HG03565 (cell line): ENCODE results near the gene CLDN2.
"Not testable (repeated sequence)": the region's sequence is repeated elsewhere in the genome, so short reads cannot be mapped to it uniquely, and the experiment has no call there.

Experiments used
- ATAC-seq: cut with Tn5 transposase; IDR thresholded peaks from one replicate; pipeline ENCODE4 v1.9.1; 2021; ENCODE audit warnings: mild to moderate bottlenecking, moderate library complexity; ENCODE audit not compliant: unreplicated experiment

The CLDN2 gene, protein sequence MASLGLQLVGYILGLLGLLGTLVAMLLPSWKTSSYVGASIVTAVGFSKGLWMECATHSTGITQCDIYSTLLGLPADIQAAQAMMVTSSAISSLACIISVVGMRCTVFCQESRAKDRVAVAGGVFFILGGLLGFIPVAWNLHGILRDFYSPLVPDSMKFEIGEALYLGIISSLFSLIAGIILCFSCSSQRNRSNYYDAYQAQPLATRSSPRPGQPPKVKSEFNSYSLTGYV

DNA sequence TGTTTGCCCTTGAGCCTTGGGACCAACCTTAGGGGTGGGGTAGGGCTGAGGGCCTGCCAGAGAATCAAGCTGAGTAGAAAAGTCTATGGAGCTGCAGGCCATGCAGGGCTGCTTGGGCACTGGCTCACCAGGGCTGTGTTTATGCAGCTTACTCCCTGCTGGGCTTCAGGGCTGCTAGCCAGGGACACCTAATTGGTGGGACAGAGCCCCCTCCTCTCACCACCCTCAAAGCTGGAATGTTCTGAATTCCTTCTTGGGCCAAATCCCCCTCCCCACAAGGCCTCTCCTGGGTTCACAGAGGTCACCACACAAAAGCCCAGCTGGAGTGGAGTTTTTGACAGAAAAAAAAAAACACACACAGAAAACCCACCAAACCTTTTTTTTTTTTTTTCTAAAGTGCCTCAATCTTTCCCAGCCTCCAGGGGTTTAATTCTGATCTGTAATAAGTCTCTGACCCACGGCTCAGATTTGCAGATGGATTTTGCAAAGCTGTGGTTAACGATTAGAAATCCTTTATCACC is at the start of gene CLDN2:
CLDN2 (plus strand) TSS at position 471 of the 521 bp plus-strand sequence. CDS start 7,827 bp downstream, outside the sequence.
- ATAC-seq, result no peak

DNA sequence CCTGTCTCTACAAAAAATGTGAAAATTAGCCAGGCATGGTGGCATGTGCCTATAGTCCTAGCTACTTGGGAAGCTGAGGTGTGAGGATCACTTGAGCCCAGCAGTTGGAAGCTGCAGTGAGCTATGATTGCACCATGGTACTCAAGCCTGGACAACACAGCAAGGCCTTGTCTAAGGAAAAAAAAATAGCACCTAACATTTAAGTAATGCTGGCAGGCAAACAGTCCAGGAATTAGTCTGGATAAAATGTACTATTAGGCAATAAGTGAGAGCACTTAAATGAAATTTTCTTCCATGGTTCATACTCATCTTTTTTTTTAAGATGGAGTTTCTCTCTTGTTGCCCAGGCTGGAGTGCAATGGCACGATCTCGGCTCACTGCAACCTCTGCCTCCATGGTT is 47.4 kb upstream of the CLDN2 start:
- not testable (repeated sequence) for ATAC-seq

DNA sequence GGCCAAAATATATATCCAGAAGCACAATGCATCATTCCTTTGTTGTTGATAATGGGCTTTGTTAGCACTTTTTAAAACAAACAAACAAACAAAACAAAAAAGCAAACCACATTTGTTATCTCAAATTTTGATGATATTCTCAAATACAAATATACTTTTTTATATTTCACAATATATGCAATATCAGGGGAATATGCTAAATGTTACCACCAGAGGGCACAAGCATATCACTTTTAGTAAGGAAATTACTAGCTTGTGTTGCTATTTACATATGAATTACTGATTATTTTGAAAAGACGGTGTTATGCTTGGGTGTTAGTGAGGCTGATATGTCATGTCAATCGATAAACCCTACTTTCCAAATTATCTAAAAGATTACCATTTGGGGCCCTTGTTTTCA is 46.1 kb upstream of the CLDN2 start:
- no peak for ATAC-seq

DNA sequence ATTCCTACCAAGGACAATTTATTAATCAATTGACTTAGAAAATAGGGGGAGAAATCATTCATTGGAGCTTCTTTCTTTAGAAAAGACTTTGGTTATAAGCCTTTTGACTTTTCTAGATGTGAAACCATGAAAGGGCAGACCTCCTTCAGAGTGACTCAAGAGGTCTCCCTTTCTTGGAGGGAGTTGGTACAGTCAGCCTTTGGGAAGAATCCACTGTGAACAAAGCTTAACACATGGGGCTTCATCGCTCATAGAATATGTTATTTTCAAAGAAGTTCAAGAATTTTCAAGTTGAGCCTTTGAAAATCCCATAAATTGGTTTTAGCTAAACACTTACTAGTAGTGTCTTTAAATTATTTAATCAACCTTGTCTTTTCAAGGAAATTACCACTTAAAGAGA is 45.1 kb upstream of the CLDN2 start:
- no peak for ATAC-seq

DNA sequence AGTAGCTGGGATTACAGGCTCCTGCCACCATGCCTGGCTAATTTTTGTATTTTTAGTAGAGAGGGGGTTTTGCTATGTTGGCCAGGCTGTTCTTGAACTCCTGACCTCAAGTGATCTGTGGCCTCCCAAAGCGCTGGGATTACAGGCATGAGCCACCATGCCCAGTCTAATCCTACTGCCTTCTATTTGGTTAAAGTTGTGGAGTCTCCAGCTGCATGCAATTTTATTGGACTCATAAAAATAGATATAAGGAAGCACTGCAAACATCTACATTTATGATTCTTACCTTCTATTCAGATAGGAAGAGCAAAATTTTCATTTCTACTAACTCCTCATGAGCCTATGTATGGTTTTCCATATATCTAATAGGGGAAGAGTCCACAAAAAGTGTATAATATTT is 30.7 kb upstream of the CLDN2 start:
- ATAC-seq, result no peak

DNA sequence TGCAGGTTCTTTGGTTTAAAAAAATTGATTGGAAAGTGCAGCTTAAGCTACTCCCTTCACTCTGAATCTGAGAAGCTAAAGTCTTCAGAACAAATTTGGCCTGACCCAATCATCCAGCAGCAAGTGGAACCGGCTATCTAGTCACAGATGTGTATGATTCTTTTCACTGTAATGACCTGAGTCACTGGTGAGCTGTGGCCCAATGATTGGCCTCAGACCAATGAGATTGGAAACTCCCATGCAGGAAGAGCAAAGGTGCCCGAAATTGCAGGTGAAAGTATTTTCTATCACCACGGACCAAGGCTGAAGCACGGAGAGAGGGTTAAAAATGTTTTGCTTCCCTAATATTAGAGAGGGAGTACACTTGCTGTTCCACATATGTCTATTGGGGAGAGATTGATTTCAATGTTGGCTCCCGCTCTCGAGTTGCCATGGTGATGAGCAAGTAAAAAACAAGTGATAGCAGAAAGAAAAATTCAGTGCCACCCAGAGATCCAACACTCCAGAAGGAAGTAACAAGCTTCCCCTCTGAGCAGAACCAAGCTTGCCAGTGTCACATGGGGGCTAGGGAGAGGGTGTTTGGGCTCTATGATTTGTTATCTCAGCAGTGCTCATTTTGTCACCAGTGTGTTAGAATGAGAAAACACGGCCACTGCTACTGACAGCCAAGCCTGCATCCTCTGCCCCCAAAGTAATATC is 28.3 kb upstream of the CLDN2 start:
- ATAC-seq, result no peak

DNA sequence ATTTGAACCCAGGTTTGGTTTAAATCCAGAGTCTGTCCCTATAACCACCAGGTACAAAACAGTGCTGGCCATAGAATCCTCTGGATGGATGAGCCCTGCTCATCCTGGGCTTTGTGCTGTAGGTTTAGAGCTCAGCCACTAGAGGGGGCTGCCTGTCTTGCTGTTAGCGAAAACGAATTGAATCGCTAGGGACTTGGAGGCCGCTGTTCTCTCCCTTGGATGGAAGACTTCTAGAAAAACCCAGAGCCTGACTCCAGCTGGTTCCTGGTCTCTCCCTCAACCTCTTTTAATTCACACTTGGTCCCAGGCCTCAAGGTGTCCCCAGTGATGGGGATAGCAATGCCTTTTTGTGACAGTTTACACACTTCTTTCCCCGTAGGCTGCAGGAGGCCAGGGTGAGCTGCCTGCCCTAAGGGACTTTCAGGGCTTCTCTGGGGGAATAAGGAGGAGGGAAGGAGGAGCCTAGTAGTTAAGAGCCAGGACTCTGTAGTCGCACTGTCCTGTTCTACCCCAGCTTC is 25.8 kb upstream of the CLDN2 start:
- peak; percentile 80 for ATAC-seq

DNA sequence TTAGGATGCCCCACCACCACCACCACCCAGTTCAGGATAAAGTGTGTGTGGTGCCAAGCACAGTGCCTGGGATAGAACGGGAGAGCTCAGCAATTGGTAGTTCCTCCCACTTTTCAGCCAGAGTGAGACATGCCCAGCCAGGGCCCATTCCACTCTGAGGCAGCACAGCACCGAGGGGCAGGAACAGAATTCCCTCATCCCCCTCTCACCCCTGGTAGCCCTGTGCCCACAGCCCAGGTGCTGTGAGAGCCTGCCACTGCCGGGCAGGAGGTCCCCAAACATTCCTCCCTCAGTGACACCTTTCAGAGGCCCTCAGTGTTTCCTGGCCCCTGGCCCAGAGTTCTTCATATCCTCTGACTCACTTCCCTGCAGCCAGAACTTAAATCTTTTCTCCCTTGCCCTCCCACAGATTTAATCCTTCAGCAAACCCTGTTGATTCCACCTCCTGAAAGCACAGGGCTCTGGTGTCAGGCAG is 25.2 kb upstream of the CLDN2 start:
- ATAC-seq, result no peak

DNA sequence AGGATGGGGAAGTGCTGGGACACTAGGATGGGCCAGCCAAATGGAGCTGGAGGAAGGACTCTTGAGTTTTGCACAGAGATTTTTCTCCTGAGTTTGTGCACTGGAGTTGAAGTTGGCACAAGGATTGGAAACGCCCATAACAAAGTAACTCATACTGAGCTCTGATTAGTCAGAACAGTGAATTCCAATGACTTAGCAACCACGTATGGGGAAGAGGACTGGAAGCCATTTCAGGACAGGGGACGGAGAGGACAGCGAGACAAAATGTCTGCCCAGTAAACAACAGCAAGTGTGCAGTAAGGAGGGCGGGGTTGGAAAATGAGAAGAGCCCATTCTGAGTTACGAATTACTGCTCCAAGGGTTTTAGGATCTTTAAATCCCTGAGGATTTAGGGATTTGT is 22.9 kb upstream of the CLDN2 start:
- ATAC-seq, result no peak

DNA sequence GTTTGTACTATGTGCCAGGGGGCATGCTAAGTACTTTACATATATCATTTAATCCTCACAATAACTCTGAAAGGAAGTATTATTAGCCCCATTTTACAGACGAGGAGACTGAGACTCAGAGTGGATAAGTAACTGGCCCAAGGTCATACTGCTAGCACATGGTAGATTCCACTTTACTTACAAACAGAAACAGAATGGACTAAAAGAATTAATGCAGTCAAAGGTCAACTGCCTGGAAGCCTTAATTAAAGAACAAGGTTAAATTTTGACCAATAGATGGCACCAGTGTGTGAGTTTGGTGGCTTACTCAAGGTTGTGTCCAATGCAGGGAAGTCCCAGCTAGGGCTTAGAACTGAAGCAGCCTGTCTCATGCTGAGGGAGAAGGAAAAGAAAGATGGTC is 21.7 kb upstream of the CLDN2 start:
- ATAC-seq, result peak; percentile 68

DNA sequence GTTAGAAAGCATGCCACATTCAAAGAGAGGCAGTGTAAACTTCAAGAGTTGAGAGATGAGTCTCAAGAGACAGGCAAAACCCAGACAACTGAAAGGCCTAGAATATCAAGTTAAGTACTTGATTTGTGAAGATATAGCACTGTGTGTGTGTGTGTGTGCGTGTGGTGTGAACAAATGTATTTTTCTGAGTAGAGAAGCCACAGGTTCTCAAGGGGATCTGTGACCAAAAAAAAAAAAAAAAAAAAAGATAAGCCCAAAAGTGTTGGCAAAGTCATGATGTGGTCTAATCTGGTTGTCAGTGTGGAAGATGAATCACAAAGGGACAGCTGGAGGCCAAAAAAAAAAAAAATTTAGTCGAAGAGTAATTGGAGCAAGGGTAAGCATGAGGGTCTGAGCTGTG is 20.9 kb upstream of the CLDN2 start:
- no peak for ATAC-seq

DNA sequence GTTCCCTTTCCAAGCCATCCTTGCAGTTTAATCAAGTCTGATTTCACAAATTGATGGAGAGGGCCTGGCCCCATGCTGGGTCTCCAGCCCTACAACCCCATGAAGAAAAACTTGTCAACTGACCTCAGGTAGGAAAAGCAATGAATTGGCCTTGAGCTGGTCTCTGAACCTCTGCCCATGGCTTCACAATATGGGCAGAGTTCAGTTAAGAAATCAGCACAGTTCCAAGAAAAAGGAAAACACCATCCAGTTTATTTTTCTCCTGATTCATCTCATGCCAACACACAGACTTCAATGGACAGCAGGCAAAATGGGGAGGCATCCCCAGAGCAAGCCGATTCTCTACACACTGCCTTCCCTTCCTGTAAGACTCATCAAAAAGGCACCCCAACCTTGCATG is 20.4 kb upstream of the CLDN2 start:
- ATAC-seq, result no peak

DNA sequence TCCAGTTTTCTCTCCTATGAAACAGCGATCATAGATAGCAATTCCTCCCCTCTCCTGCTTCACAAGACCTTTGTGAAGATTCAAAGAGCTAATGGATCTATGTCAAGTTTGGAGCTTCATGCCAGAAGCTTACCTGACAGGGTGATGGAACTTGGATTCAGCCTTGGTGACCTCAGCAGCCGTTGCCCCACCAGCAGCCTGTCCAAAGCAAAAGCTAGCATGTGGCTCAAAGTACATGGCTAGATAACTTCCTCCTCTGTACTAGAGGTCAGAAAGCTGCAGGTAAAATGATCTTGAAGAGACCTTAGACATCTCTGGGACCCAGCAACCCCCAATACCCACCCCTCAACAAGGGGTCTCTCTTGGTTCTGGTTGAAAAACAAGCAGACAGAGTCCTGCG is 18.9 kb upstream of the CLDN2 start:
- no peak for ATAC-seq

DNA sequence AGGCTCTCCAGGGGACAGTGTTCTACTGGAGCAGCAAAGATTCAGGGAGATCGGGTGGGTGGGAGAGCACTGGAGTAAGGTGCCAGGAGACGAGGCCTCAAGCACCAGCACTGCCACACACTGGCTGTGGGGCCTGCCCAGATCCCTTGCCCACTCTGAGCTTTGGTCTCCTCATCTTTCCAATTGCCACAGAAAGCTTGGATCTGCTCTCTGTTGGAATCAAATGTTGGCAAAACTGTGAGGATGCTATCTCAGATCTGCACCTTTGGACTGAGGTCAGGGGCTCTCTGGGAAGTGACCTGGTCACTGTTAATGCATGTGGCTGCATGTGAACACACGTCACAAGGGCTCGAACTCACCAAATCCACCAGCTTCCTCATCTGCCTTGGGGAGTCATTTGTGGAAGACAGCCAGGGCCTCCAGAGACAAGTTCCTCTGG is 18.4 kb upstream of the CLDN2 start:
- ATAC-seq, result no peak

DNA sequence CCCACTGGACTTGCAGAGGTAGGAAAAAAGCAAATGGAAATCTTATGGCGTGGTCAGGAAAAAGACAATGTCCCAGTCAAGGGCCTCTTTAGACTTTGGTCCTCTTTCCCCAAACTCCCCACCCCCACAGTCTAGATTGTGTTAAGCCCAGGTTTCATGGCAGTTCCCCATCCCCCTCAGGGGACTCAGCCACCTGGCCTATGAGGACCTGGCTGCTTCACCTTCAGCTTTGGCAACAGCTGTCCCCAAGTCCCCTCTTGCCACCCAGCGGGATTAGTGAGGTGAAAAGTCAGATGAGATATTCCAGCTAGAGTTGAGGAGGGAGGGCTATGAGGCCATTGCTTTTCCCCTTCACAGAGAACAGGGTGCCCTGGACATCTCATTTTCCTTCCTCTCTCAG is 17.5 kb upstream of the CLDN2 start:
- ATAC-seq, result no peak

DNA sequence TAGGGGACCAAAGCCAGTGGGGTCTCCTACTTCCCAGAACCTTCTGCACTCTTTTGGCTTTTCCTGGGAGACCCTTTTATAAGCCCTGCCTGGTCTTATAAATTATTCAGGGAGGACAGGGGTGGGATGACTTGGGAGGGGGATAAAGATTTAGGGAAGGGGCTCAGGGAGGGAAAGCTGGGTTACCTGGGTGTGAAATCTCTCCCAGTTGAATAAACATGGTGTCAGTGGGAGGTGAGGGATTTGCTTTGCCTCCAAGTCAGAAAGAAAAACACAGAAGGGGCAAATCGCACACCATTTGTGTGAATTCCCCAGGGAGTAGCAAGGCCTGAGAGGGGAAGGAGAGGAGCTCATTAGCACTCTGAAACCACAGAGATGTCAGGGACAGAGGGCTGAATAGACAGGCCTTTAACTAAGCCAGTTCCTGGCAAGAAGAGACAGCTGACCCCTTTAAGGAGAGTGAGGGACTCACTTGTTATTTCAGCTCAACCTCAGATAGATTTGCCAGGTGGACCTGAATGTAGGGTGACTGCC is 16.8 kb upstream of the CLDN2 start, which contains the start of gene RIPPLY1:
RIPPLY1 (minus strand) TSS at position 51 of the 534 bp plus-strand sequence. CDS start 54 bp downstream, outside the sequence.
- ATAC-seq, result no peak

DNA sequence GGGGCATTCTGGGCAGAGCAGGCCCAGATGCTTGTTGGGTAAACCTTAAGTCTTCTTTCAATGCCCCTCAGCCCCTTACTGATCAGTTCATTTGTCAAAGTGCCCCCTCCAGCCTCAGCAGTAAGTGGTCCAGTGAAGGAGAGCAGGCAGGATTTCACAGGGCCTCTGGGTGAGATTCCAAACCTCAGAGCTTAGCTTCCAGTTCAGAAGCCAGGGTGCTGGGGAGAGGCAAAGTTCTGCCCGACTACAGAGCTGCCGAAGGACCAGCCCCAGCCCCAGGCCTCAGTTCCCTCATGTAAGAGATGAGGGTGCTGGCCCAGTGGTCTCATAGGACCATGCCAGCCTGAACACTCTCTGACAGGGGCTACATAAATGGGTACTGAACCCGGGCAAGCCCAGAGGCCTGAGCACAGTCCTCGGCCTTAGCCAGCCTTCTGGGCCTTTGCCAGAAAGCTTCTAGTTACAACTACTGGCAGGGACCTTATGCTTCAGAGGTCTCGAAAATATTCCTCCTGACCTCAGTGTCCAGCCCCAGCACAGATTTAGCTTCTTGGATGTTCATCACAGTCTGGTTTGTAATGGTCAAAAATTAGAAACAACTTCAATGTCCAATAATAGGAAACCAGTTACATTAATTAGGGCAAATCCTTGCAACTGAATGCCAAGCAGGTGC is 16.2 kb upstream of the CLDN2 start:
- no peak for ATAC-seq

DNA sequence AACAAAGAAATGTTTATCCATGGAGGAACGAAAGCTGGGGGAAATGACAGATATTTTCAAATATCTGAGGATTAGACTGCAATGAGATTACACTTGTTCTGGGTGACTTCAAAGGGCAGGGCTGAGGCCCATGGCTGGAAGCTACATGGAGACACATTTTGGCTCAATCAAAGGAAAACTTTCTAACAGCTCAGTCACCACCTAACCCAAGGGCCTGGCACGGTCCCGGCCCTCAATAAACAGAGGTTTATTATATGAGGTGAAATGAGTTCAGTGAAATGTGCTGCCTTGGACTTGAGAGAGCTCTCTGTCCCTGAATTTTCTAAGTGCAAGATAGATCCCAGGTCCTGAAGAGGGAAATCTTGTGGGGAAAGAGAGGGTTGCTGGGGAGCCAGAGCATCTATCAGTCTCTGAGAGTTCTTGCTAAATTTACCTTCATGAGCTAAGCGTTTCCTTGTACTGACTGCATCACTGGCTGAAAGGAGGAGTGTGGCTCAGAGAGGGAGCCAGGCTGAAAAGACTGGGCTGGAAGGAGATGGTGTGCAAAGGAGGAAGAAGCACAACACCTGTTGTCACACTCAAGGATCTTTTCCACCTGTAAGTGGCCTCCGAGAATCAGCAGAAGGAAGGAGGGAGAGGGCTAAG is 15.0 kb upstream of the CLDN2 start:
- ATAC-seq, result no peak

DNA sequence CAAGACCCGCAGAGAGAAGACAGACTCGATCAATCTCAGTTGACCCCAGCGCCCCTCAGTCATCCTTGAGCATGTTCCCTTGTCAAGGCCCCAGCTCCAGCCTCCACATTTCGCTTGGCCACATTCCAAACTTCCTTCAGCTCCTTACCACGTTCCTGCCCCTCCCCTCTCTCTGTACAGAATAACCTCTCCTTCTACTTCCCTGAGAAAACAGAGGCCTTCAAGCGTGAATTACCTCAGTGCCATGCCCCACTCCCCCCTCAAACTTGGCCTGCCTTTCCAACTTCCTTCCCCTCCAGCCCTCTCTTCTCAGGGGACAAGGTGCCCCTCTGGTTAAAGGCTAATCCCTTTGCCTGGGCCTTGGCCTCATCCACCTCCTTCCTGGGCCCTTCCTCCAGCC is 13.8 kb upstream of the CLDN2 start:
- no peak for ATAC-seq

DNA sequence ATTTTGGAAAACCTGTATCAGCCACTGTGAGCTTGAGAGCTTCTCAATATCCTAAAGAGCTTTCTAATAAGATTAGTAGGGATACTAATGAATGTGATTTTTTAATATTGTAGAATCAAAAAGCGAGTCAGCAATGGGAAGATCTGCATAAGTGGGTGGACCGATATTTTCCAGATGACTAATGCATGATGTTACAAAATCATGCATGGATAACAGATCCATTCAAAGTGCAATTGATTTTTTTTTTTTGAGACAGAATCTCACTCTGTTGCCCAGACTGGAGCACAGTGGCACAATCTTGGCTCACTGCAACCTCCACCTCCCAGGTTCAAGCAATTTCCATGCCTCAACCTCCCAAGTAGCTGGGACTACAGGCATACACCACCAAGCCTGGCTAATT is 7.3 kb upstream of the CLDN2 start:
- no peak for ATAC-seq
